Stimulated activated CD8-positive, alpha-beta memory T cell treated with anti-CD3 and anti-CD28 coated beads, Interleukin-12 subunit alpha, Interleukin-12 subunit beta, amount 100 ng/mL, for 24 hours (primary cell): Measurements from ENCODE around the gene TOMM6.
A peak's percentile ranks its signal among the peaks of the same experiment; 100 is the strongest.
"Not testable (repeated sequence)": the region's sequence is repeated elsewhere in the genome, so short reads cannot be mapped to it uniquely, and the experiment has no call there.

ENCODE experiments used
- DNase-seq: peaks from one replicate; pipeline ENCODE4 v3.0.0-alpha.2; 2020; ENCODE audit errors: extremely low read depth

Gene TOMM6

GRCh38 chr6:41785254-41785653 is 2.2 kb upstream of the TOMM6 start:
- DNase-seq: no peak

GRCh38 chr6:41785689-41786450 is 1.6 kb upstream of the TOMM6 start:
- DNase-seq: no peak

DNA sequence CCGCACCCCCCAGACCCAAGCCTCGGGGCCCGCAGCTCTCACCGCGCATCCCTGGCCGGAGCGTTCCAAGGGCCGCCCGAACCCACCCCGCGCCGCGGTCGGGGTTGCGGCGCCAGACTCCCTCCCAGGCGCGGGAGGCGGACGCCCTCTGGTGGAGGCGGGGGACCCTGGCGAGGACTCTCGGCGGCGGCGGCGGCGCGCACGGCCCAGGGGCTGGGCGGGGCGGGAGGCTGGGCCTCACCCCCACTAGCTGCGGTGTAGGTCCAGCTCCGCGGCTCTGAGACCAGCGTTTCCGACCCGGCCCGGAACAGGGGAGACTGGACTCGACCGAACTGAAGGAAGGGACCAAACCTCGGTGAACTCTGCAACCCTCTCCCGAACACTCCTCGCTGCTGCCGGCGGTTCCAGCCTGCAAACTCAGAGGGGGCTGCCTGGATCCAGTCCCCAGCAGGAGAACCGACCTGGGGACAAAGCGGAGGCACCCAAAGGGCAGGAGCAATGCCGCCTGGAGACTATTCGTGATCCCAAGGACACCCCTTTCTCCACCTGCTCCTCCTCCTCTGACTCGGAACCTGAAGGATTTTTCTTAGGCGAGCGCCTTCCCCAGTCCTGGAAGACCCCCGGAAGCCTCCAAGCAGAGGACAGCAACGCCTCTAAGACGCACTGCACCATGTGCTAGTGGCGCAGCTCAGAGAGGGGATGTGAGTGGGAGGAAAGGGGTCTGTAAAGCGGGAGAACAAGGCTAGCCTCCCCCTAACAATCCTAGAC is 859 bp upstream of the TOMM6 start:
- peak; percentile 73 for DNase-seq

- DNase-seq: no peak
Observed at GRCh38 chr6:41789390-41789724, 1.9 kb downstream of the TOMM6 start.

GRCh38 chr6:41790045-41790444 is 2.6 kb downstream of the TOMM6 start:
- no peak for DNase-seq

- DNase-seq: no peak
Observed at GRCh38 chr6:41791305-41791704, 3.8 kb downstream of the TOMM6 start.

DNA sequence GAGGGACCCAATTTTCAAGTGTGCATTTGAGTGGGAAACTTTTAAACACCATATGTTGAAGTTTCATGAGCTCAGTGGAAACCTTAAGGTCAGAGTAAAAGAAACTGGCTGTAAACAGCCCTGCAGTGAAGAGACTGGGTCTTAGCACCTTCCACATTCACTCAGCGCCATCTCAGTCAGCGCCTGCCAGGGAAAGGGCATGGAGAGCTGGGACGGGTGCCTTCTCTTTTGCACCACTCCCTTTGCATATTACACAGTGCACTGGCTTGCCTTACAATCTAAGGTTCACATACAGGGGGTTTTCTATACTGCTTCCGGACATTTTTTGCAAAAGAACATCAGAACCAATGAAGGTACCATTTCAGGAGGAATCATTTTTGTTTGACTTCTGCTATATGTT is 4.5 kb downstream of the TOMM6 start:
- no peak for DNase-seq

DNA sequence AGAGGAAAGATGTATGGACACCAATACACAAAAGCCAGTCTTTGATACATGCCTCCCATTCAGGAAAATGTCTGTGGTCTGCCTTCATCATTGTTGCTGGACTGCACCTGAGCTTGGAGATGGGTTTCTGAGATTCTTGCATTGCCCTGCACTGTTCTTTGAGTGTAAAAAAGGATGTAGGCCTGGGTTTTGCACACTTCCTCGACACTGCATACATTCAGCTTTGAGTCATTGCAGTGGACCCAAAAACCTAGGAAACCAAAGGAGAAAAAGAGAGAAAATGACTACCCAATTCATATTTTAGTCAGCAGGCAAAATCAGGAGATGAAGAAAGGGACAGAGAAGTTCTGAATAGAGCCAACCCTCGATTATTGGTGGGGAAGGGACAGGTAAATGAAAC is 9.0 kb downstream of the TOMM6 start:
- DNase-seq: no peak

DNA sequence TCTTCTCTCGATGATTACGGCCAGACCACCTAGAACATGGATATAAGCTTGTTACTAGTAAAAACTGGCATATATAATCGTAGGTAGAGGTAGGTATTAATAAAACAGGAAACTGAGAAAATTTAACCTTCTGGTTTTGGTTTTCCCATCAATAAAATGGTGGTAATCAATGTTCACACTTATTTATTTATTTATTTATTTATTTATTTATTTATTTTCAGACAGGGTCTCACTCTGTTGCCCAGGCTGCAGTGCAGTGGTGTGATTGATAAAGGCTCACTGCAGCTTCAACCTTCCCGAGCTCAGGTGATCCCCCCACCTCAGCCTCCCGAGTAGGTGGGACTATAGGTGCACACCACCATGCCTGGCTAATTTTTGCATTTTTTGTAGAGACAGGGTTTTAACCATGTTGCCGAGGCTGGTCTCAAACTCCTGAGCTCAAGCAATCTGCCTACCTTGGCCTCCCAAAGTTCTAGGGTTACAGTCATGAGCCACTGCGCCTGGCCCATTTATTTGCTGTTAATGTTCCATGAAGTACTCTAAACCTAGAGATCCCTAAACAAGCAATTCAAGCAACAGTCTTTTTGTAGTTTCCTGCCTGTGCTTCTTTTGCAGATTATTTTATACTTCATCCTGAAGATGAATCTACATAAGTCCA is 11.5 kb downstream of the TOMM6 start:
- DNase-seq: no peak

GRCh38 chr6:41799559-41799911 is 12.0 kb downstream of the TOMM6 start:
- DNase-seq: no peak

DNA sequence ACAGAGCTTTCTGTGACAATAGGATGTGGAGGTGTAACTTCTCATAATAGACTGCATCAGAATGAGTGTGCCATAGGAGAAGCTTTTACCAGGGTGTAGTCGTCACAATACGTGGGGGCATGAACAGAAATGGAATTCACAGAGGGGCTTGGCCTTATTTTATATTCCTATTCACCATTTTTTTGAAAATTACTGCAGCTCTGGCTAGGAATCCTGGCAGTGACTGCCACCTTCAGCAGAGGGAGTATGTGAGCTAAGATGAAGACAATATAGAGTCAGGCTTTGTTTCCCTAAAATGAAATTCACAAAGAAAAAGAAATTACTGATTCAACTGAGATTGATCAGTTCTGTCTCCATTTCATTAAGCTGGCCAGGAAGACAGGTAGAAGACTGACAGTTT is 13.9 kb downstream of the TOMM6 start:
- no peak for DNase-seq

DNA sequence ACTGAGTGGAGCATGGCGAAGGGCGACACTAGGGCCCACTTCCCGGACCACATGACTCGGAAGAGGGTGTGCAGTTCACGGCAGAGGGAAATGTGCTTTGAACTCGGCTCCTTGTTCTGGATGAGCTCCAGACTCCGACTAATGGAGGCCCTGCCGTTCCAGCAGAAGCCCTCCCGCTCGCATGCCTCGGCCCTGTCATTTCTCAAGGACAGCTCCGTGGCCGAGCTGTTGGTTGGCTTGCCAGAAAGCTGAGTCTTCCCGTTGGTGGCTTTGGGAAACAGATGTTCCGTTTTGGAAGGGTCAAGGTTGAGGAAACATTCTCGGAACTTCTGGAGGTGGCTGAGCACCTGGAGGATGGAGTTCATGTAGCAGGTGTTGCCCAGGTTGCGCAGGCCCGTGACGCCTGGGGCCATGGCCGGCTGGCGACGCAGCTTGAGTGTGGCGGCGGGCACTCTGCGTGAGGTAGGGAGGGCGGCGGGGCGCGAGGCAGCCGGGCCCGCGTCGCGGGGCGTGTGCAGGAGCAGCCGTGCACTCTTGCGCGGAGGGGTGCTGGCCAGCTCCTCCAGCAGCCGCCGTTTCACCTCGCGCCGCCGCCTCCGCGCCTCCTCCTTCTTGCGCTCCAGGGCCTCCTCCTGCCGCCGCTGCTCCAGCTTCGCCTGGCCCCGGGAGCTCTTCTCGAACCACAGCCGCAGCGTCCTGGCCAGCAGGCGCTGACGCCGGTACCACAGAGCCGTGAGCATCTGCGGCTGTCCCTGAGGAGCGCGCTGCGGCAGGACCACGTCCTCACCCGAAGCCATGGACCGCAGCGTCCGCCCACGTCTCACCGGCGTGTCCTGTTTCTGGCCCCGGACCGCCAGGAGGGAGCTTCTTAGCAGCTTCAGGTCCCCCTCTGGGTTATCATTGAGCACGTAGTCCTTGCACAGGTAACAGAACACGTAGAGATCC is 18.6 kb downstream of the TOMM6 start:
- no peak for DNase-seq

GRCh38 chr6:41811095-41811494 is 23.6 kb downstream of the TOMM6 start:
- DNase-seq: no peak

DNA sequence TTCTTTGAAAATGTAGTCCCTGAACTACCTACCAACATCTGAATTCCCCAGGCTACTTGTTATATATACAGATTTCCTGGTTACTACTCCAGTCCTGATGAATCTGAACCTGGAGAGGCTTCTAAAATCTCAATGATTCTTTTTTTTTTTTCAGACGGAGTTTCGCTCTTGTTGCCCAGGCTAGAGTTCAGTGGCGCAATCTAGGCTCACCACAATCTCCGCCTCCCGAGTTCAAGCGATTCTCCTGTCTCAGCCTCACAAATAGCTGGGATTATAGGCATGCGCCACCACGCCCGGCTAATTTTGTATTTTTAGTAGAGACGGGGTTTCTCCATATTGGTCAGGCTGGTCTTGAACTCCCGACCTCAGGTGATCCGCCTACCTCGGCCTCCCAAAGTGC is 24.5 kb downstream of the TOMM6 start:
- not testable (repeated sequence) for DNase-seq

GRCh38 chr6:41813469-41813868 is 26.0 kb downstream of the TOMM6 start:
- no peak for DNase-seq

- no peak for DNase-seq
Observed at GRCh38 chr6:41813956-41814355, 26.5 kb downstream of the TOMM6 start.

GRCh38 chr6:41814629-41815028 is 27.1 kb downstream of the TOMM6 start:
- DNase-seq: no peak

DNA sequence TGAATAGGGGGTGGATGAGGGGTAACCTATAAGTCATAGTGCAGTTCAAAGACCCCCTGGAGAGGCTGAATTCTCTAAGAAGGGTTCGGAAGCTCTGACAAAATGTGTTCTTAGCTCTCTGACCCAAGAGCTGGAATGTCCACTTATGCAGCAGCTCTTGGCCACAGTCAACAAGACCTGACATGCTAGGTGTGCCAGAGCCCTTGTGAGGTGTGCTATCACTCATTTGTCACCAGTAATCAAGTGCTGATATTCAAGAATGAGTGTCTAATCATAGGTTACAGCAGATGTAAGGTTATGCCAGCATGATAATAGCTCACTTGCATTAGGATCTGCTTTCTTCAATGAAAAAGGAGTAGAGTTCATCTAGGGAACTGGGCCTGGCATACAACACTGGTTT is 28.1 kb downstream of the TOMM6 start:
- DNase-seq: no peak

- no peak for DNase-seq
Observed at GRCh38 chr6:41818271-41819054, 31.0 kb downstream of the TOMM6 start.

- DNase-seq: no peak
Observed at GRCh38 chr6:41821266-41821665, 33.8 kb downstream of the TOMM6 start.

DNA sequence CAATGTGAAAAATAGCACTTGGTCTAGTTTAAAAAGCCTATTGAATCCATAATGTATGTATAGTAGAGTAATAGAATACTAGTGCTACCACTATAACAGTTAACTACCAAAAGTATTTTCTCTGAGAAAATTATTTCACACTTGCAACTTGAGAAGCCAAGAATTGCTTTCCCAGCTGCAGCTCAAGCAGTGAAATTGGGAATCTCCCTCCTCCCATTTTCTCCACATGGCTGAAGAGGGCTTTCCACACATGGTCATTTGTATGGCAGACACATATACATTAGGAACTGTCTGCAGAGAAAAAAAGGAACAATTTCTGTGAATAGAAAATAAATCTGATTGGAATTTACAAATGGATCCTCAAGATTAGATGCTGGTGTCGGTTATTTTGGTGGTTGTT is 34.5 kb downstream of the TOMM6 start:
- DNase-seq: no peak
